ENCODE data around the gene PDE9A.

The PDE9A gene

GRCh38 chr21:42744520-42745445 is 91.4 kb downstream of the PDE9A start:
- no peak for TF ChIP-seq REST (IDR thresholded peaks at IDR 0.05; ENCODE audit: insufficient read depth in 1 of 2, low read depth in 2 of 2, low read length in 2 of 2)
- no peak for TF ChIP-seq SIN3A (IDR thresholded peaks at IDR 0.05; ENCODE audit: borderline replicate concordance, insufficient read depth, low read length)
- TF ChIP-seq TAF1 (IDR thresholded peaks at IDR 0.05; ENCODE audit: borderline replicate concordance, insufficient read depth, low read length): no peak
- no peak for TF ChIP-seq POLR2AphosphoS5 (IDR thresholded peaks at IDR 0.05; ENCODE audit: low read depth, low read length)
- TF ChIP-seq FOXP2 (optimal IDR thresholded peaks at IDR 0.05; ENCODE audit: borderline replicate concordance, extremely low read depth, extremely low read length, insufficient read depth): no peak

DNA sequence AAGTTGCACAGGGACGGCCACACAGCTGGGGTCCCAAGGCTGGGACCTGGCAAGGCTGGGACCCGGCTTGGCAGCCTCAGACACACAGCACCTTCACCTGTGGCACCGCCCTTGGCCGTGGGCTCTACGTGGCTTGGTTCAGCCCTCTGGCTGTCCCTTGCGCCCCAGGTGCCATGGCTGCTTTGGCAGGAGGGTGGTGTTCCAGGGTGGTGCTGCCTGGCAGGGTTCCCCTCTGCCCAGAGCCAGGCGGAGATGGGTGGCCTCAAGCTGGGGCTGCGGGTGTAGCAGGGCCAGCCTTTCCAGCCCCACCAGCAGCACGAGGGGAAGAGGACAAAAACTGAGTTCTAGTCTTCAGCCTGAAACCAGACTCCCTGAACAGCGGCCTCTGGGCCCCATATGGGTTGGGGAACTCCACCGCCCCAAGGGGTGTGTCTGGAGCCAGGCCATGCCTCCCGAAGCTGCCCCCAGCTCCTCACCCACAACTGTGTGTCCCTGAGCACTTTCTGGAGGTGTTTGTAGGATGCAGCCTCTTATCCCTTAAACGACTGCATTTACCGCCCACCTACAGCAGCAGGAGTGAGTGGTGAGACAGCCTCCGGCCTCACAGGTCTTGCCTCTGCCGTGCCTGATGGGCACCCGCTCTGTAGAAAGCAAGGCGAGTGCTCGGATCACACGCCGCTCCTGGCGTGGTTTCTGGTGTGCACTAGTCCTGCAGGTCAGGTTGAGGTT is 92.3 kb downstream of the PDE9A start:
- TF ChIP-seq FOXP2 (optimal IDR thresholded peaks at IDR 0.05; ENCODE audit: borderline replicate concordance, extremely low read depth, extremely low read length, insufficient read depth) (no peak), TAF1 (IDR thresholded peaks at IDR 0.05; ENCODE audit: borderline replicate concordance, insufficient read depth, low read length) (no peak), POLR2AphosphoS5 (IDR thresholded peaks at IDR 0.05; ENCODE audit: low read depth, low read length) (no peak), SIN3A (IDR thresholded peaks at IDR 0.05; ENCODE audit: borderline replicate concordance, insufficient read depth, low read length) (no peak), REST (IDR thresholded peaks at IDR 0.05; ENCODE audit: insufficient read depth in 1 of 2, low read depth in 2 of 2, low read length in 2 of 2) (no peak)

- no peak for TF ChIP-seq POLR2AphosphoS5 (IDR thresholded peaks at IDR 0.05; ENCODE audit: low read depth, low read length)
- TF ChIP-seq SIN3A (IDR thresholded peaks at IDR 0.05; ENCODE audit: borderline replicate concordance, insufficient read depth, low read length): no peak
- TF ChIP-seq FOXP2 (optimal IDR thresholded peaks at IDR 0.05; ENCODE audit: borderline replicate concordance, extremely low read depth, extremely low read length, insufficient read depth): no peak
These were observed 92.8 kb downstream of the PDE9A start for GRCh38 chr21:42746240-42746592.

GRCh38 chr21:42746593-42747275 is 93.3 kb downstream of the PDE9A start:
- no peak for TF ChIP-seq REST (IDR thresholded peaks at IDR 0.05; ENCODE audit: insufficient read depth in 1 of 2, low read depth in 2 of 2, low read length in 2 of 2)
- TF ChIP-seq FOXP2 (optimal IDR thresholded peaks at IDR 0.05; ENCODE audit: borderline replicate concordance, extremely low read depth, extremely low read length, insufficient read depth): no peak
- no peak for TF ChIP-seq SIN3A (IDR thresholded peaks at IDR 0.05; ENCODE audit: borderline replicate concordance, insufficient read depth, low read length)

DNA sequence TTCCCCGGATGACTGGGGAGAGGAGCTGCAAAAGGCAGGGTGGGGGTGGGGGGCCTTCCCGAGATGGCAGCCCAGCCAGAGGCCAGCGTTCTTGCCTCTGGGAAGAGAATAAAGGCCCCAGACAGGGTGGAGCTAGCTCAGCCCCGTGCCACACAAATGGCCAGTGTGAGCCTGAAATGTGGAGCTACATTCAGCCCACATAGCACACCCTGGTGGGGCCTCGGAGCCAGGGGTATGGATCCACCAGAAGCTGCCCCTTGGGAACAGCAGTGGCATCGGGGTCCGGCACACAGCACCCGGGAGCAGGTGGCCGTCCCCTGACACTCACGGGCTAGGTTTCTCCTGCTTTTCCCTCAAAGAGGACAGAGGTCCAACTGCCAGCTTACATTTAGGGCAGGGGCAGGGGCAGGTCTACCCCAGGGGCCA is 93.9 kb downstream of the PDE9A start:
- no peak for TF ChIP-seq REST (IDR thresholded peaks at IDR 0.05; ENCODE audit: insufficient read depth in 1 of 2, low read depth in 2 of 2, low read length in 2 of 2)
- no peak for TF ChIP-seq SIN3A (IDR thresholded peaks at IDR 0.05; ENCODE audit: borderline replicate concordance, insufficient read depth, low read length)
- no peak for TF ChIP-seq TAF1 (IDR thresholded peaks at IDR 0.05; ENCODE audit: borderline replicate concordance, insufficient read depth, low read length)
- no peak for TF ChIP-seq POLR2AphosphoS5 (IDR thresholded peaks at IDR 0.05; ENCODE audit: low read depth, low read length)
- no peak for TF ChIP-seq FOXP2 (optimal IDR thresholded peaks at IDR 0.05; ENCODE audit: borderline replicate concordance, extremely low read depth, extremely low read length, insufficient read depth)
